AG04449 (cell line): ENCODE measurements around the gene GLT6D1.
A peak's percentile ranks its signal among the peaks of the same experiment; 100 is the strongest.

Source experiments
- CTCF ChIA-PET: fragments of 350-600 bp; formaldehyde crosslinking; extraction: SDS; loops from one replicate; lab custom pipeline; 2021; ENCODE audit warnings: antibody characterized with exemption; lab: Yijun Ruan, JAX
- POLR2A ChIA-PET: fragments of 400-600, 350-600 bp; formaldehyde crosslinking; extraction: SDS; loops from one replicate; lab custom pipeline; 2020; ENCODE audit warnings: antibody characterized with exemption, inconsistent platforms; lab: Yijun Ruan, JAX
- DNase-seq: peaks from one replicate; pipeline ENCODE4 v3.0.0-alpha.2; 2010; ENCODE audit warnings: low read depth, low spot score
- H3K4me3 ChIP-seq: 2 replicates; pipeline ENCODE4 v1.5.1; 2011; ENCODE audit warnings: low read depth, mild to moderate bottlenecking, control low read depth, low read length
- CTCF ChIP-seq: IDR thresholded peaks from one replicate; pipeline ENCODE4 v1.5.1; 2011; ENCODE audit warnings: mild to moderate bottlenecking, moderate library complexity, low read length, control low read depth, inconsistent platforms; ENCODE audit not compliant: insufficient read depth; ENCODE audit errors: missing control alignments

Gene GLT6D1

GRCh38 chr9:135606885-135607259 lies 32.5 kb downstream of the GLT6D1 start:
- DNase-seq, result no peak
- CTCF ChIA-PET, result interaction anchor here (1.0 kb wide), 1 partner anchor 8 kb away, joined by 4 read pairs; no protein-coding TSS in a partner anchor
- H3K4me3 ChIP-seq, result no peak overlapping the region
- POLR2A ChIA-PET, result no interaction called here
- no peak for TF ChIP-seq CTCF

GRCh38 chr9:135605238-135605781 lies 34.0 kb downstream of the GLT6D1 start:
- H3K4me3 ChIP-seq, result no peak overlapping the region
- ChIA-PET POLR2A (no interaction called here), CTCF (interaction anchor here (1.1 to 2.6 kb wide), 2 partner anchors 20 to 101 kb away, joined by 3 to 8 read pairs; no protein-coding TSS in a partner anchor)
- DNase-seq, result no peak
- TF ChIP-seq CTCF, result no peak

DNA sequence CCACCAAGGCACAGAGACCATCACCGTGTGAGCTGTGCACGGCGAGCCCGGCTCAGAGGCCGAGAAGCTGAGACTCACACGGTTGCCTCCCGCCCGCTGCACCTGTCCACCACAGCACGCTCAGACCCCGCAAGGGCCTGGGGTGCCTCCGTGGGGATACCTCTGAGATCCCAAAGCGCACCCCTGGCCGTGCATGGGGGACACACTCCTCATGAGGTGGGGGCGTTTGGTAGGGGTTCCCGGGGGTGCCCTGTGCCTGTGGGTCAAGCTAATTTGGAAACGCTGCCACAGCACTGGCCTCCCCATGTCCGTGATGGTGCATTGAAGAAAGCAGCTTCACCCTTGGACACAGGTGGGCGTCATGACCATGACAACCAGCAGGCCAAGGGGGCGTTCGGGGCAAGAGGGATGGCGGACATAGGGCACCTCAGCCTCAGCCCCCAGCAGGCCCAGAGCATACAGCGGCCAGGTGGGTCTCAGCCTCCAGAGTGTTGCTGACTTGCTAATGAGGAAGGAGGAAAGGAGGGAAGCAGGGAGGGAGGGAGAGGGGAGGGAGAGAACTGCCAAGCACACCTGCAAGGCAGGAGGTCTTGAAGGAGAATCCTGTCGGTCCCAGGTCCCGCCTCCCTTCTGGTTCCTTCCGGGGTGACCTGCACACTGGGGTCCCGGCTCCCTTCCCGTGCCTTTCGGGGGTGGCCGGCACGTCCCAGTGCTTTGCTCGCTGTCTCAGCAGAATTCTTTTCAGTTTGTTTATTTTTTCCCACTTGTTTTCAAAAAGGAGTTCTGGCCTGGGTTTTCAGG lies 34.7 kb downstream of the GLT6D1 start:
- no peak for DNase-seq
- ChIA-PET POLR2A (no interaction called here), CTCF (interaction anchor here (1.0 to 2.6 kb wide), 10 partner anchors 8 to 678 kb away, joined by 3 to 9 read pairs (median 4); no protein-coding TSS in a partner anchor)
- TF ChIP-seq CTCF, result no peak
- no peak overlapping the region for H3K4me3 ChIP-seq

DNA sequence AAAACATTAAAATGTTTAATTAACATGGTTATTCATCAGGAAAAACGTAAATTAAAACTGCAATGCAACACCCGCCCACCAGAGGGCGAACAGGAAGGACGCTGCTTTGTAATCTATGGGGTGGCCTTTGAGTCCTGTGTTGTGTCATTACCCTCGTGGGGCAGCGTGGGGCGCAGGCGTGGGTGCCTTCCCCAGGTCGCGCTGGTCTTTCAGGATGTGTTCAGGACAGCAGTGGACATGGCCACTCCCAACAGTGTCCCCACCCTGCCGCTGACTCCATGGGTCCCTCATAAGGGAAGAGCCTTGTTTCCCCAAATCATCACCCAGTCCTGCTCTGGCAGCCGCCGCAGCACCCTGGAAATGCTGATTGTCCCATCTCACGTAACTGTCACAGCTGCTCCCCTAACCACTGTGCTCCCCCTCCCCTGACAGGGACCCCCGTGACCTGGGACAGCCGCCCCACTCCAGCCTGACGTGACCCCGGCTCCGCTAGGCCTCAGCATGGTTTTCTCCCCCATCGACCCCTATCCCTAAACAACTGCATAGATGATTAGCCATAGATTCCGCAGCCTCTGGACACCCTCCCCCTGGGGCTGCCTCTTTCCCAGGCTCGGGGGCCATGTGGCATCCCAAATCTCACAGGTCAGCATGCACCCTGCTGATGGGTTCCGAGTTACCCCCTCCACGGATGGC lies 36.4 kb downstream of the GLT6D1 start:
- ChIA-PET CTCF (interaction anchor here (0.6 to 4.0 kb wide), 22 partner anchors 7 to 680 kb away, joined by 3 to 23 read pairs (median 5); partner anchors contain the start of gene GLT6D1), POLR2A (no interaction called here)
- no peak for DNase-seq
- TF ChIP-seq CTCF, result peak; percentile 73
- no peak overlapping the region for H3K4me3 ChIP-seq

- no peak overlapping the region for H3K4me3 ChIP-seq
- DNase-seq, result no peak
- POLR2A ChIA-PET, result no interaction called here
- CTCF ChIA-PET, result interaction anchor here (1.2 to 4.0 kb wide), 8 partner anchors 10 to 521 kb away, joined by 4 to 23 read pairs (median 7); partner anchors contain the start of gene GLT6D1
- TF ChIP-seq CTCF, result no peak
Observed at GRCh38 chr9:135601988-135602387, 37.4 kb downstream of the GLT6D1 start.
